Erythroblast (primary cell): Measurements from ENCODE around the gene SLC13A4.

Experiments
- GATA1 ChIP-seq: IDR thresholded peaks from 2 replicates; pipeline ENCODE4 v1.6.1; 2011; ENCODE audit warnings: low read depth, mild to moderate bottlenecking, control low read depth, low read length, moderate library complexity
- POLR2A ChIP-seq: IDR thresholded peaks from 2 replicates; pipeline ENCODE4 v1.6.1; 2011; ENCODE audit warnings: mild to moderate bottlenecking, low read length

DNA sequence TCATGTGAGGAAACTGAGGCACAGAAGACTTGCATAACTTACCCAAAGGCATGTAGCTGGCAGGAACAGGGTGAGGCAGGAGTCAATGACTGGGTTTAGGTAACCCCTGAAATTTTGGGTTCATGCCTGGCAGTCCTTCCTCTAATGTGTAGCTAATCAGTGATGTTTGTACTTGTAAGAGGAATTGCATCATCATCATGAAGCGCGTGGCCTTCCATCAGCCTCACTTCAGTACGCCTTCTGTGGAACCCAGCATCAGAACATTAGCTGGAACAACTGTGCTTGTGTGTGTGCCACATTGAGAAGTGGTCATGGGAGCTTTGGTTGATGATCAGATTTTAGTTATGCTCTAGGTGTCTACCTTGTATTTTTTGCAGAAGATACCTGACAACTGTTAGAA lies 83.8 kb downstream of the SLC13A4 start:
- no peak for TF ChIP-seq POLR2A
- no peak for TF ChIP-seq GATA1
